Stimulated activated CD4-positive, alpha-beta T cell treated with anti-CD3 and anti-CD28 coated beads, TNF-alpha, amount 100 ng/mL, for 1 hour (primary cell): ENCODE measurements around the gene CDC6.

ENCODE experiments used
- DNase-seq, 3 donors: peaks; one replicate each; pipeline ENCODE4 v3.0.0-alpha.2; 2020; ENCODE audit warnings: low read depth in 3 of 3, low spot score in 1 of 3

Gene CDC6

DNA sequence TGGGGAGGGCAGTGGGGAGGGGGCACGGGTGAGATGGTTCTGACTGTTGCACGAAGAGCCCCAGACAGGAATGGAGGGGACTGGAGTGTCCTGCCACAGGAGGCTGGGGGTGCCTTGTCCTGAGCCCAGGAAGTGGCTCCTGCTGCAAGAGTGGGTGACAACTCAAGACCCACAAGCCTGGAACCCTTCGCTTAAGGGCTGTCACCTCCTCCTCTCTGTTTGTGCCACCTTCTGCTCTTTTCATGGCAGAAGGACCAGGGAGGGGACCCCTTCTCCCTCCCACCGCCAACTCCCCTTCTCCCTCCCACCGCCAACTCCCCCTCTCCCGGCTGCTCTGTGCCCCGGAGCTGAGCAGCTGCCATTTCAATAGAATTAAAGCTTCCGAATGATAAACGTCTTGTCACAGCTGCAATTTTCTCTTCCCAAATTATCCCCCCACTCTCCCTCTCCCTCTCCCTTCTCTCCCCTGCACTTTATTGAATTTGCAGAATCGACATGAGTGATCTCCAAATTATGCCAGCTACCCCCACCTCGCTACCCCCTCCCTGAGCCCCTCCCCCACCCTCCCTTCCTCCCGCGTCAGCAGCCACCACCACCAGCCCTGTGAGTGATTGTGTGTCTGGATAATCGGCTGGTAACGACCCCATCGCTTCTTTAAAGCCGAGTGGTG is 63.1 kb downstream of the CDC6 start:
- no peak for DNase-seq

DNA sequence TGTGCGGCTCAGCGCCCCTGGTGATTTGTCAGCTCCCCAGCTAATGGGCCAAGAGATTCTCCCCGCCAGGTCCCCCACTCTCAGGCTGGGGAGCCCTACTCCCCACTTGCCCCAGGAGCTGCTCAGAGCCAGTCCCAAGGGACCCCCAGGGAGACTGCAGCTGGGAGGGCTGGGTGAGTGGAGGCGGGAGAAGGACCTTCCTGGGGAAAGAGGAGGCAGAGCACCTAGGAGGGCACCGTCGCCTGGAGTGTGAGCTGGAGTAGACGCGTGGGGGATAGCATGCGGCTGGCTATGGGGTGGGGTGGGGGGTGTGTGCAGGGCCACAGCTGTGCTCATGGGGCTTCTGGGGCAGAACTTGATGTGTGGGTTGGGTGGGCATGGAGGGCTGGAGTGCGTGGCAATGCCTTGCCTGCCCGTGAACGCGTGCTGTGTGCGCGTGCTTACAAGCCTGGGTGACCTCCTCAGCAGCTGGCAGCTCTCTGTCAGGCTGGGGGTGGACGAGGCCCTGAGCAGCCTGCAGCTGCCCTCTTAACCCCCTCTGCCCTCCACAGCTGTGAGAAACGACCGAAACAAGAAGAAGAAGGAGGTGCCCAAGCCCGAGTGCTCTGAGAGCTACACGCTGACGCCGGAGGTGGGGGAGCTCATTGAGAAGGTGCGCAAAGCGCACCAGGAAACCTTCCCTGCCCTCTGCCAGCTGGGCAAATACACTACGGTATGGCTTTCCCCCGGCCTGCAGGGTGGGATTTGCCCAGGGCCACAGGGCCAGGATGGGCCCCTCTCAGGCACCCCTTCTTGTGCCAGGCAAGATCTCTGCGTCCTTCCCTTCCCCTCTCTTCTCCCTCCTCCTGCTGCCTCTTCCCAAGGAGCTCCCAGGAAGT is 63.9 kb downstream of the CDC6 start:
- DNase-seq, result no peak

DNA sequence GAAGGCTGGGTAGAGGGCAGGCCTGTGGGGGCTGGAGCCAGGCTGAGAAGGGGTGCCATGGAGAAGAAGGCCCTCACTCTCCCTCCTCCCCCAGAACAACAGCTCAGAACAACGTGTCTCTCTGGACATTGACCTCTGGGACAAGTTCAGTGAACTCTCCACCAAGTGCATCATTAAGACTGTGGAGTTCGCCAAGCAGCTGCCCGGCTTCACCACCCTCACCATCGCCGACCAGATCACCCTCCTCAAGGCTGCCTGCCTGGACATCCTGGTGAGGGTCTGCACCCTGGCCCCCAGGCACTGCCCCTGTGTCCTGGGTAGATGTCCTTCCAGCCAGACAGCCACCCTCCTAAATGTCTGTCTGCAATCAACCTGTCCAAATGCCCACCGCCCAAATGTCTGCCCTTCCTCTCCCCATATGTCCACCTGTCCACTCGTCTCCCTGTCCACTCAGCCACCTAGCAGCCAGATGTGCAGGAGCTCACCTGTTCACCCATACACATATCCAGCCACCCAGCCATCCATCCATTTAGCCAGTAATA is 64.6 kb downstream of the CDC6 start:
- DNase-seq, result no peak

DNA sequence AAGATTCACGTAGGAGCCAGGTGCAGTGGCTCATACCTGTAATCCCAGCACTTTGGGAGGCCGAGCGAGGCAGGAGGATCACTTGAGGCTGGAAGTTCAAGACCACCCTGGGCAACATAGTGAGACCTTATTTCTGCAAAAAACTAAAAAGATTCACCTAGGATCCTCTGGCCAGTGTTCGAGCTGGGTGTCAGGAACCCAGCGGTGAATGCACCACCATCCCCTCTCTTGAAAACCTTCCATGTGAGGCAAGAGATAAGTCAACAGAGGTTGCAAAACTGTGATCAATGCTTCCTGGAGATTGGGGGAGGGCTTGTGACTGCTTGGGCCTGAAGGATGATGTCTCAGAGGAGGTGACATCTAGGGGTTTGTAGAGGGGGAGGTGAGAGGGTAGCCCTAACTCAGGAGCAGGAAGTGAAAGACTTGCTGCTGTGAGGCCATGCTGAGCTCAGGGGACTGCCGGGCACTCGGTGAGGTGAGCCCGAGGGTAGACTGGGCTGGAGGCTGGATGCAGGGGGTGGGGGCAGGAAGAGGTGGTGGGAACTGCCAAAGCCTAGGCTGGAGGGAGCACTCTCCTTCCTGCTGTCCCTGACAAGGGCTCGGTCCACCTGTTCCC is 65.2 kb downstream of the CDC6 start:
- DNase-seq, result no peak
